Nephron progenitor cell (in vitro differentiated cells): ENCODE data around the gene CHST2.
A peak's percentile ranks its signal among the peaks of the same experiment; 100 is the strongest.

ENCODE experiments used
- DNase-seq: peaks from one replicate; pipeline ENCODE4 v3.0.0; 2021
- H3K27ac Mint-ChIP-seq: 2 replicates; pipeline ENCODE4 v1.8.0; 2021; ENCODE audit warnings: mild to moderate bottlenecking, moderate library complexity, mixed read lengths
- H3K27me3 Mint-ChIP-seq: 2 replicates; pipeline ENCODE4 v1.8.0; 2021; ENCODE audit warnings: mild to moderate bottlenecking, low read depth, mixed read lengths; ENCODE audit not compliant: poor library complexity
- H3K36me3 Mint-ChIP-seq: 2 replicates; pipeline ENCODE4 v1.8.0; 2021; ENCODE audit warnings: low read depth, mixed read lengths
- H3K4me1 Mint-ChIP-seq: 2 replicates; pipeline ENCODE4 v1.8.0; 2021; ENCODE audit warnings: mixed read lengths
- H3K4me3 Mint-ChIP-seq: 2 replicates; pipeline ENCODE4 v1.8.0; 2021; ENCODE audit warnings: mild to moderate bottlenecking, moderate library complexity, mixed read lengths
- H3K9me3 Mint-ChIP-seq: 2 replicates; pipeline ENCODE4 v1.8.0; 2021; ENCODE audit warnings: mild to moderate bottlenecking, moderate library complexity, mixed read lengths
- CTCF ChIP-seq: fragments of 200-600 bp; sonication (generic); IDR thresholded peaks from 2 replicates; pipeline ENCODE4 v1.5.0; 2021; ENCODE audit warnings: antibody characterized with exemption

CHST2 gene

GRCh38 chr3:143124601-143125520, 5.3 kb downstream of the CHST2 start:
- peaks cover 37% of the 10 kb centered on the region for H3K36me3 Mint-ChIP-seq
- peaks cover 11% of the 10 kb centered on the region for H3K27me3 Mint-ChIP-seq
- H3K27ac Mint-ChIP-seq, result no peak overlapping the region
- no peak for TF ChIP-seq CTCF
- no peak for DNase-seq
- peaks cover 47% of the 10 kb centered on the region for H3K4me1 Mint-ChIP-seq
- no peaks in the 10 kb centered on the region for H3K9me3 Mint-ChIP-seq
- H3K4me3 Mint-ChIP-seq, result peak overlapping the region; percentile 32

- Mint-ChIP-seq H3K36me3 (peaks cover 31% of the 10 kb centered on the region), H3K27me3 (peaks cover 3% of the 10 kb centered on the region), H3K4me1 (peaks cover 37% of the 10 kb centered on the region), H3K4me3 (no peak overlapping the region), H3K9me3 (no peaks in the 10 kb centered on the region), H3K27ac (no peak overlapping the region)
- DNase-seq, result no peak
- no peak for TF ChIP-seq CTCF
These were observed 8.2 kb downstream of the CHST2 start for GRCh38 chr3:143127801-143128200.

GRCh38 chr3:143128227-143128955, 8.8 kb downstream of the CHST2 start:
- no peak for DNase-seq
- Mint-ChIP-seq H3K27me3 (peaks cover 2% of the 10 kb centered on the region), H3K27ac (no peak overlapping the region), H3K4me3 (no peak overlapping the region), H3K36me3 (peaks cover 25% of the 10 kb centered on the region), H3K4me1 (peaks cover 31% of the 10 kb centered on the region), H3K9me3 (no peaks in the 10 kb centered on the region)
- no peak for TF ChIP-seq CTCF

- DNase-seq, result no peak
- H3K27me3 Mint-ChIP-seq, result peaks cover 3% of the 10 kb centered on the region
- H3K27ac Mint-ChIP-seq, result no peak overlapping the region
- H3K4me3 Mint-ChIP-seq, result no peak overlapping the region
- no peaks in the 10 kb centered on the region for H3K4me1 Mint-ChIP-seq
- H3K9me3 Mint-ChIP-seq, result no peaks in the 10 kb centered on the region
- TF ChIP-seq CTCF, result no peak
- H3K36me3 Mint-ChIP-seq, result peaks cover 19% of the 10 kb centered on the region
These were observed 12.8 kb downstream of the CHST2 start for GRCh38 chr3:143132246-143132980.

GRCh38 chr3:143134471-143134870, 14.9 kb downstream of the CHST2 start:
- peaks cover 9% of the 10 kb centered on the region for H3K36me3 Mint-ChIP-seq
- H3K4me3 Mint-ChIP-seq, result no peak overlapping the region
- no peaks in the 10 kb centered on the region for H3K9me3 Mint-ChIP-seq
- DNase-seq, result no peak
- peaks cover 13% of the 10 kb centered on the region for H3K4me1 Mint-ChIP-seq
- H3K27me3 Mint-ChIP-seq, result peaks cover 9% of the 10 kb centered on the region
- no peak for TF ChIP-seq CTCF
- H3K27ac Mint-ChIP-seq, result no peak overlapping the region
